NT2/D1 (cell line): ENCODE results near the gene TAS2R1.

Experiments
- SUZ12 ChIP-seq: IDR thresholded peaks from 2 replicates; pipeline ENCODE4 v1.6.1; 2011; ENCODE audit not compliant: insufficient read length, insufficient read depth; ENCODE audit errors: extremely low read depth
- YY1 ChIP-seq: IDR thresholded peaks from 2 replicates; pipeline ENCODE4 v1.6.1; 2011; ENCODE audit not compliant: insufficient read length, insufficient read depth
- ZNF274 ChIP-seq: IDR thresholded peaks from 2 replicates; pipeline ENCODE4 v1.6.1; 2011; ENCODE audit warnings: mild to moderate bottlenecking, low read depth, low read length

DNA sequence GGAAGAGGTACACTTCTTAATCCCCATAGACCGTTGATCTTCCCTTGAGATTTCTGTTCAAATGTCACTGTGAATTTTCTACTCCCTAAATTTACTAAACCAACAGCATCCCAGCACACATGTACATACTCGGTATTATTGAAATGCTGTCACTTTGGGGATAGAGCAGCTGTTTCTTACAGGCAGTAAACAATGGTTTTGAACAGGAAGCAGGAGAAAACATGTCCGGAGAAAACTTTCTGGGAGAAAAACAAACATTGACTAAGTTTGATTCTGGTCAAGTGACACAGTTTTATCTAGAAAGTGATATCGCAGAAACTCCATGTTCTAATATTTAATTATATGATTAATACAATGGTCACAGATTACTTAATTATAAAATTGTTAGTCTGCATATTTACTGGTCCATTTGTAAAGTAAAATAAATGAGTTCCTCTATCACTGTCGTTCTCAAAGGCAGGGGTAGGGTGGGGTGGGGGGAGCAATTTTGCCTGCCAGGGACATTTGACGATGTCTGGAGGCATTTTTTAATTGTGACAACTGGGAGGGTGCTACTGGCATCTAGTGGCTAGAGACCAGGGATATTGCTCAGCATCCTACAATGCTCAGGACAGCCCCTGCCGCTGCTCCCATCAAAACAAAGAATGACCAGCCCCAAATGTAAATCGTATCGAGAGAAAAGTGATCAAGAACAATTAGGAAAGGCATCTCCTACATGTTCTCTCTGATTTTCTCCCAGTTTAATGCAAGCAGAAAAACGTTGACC lies 12.2 kb downstream of the TAS2R1 start:
- no peak for TF ChIP-seq ZNF274
- no peak for TF ChIP-seq SUZ12
- no peak for TF ChIP-seq YY1
